Osteoblast (primary cell): ENCODE data around the gene PLCG1. TPM values are rescaled to one million over a fixed set of nuclear protein-coding genes. Genes with fewer than 3 reads are reported as not detected.

Experiments
- DNase-seq: peaks from one replicate; pipeline ENCODE4 v3.0.0; 2011; ENCODE audit warnings: low spot score, mixed read lengths; ENCODE audit not compliant: insufficient read length; ENCODE audit errors: missing footprints
- H2AFZ ChIP-seq: 2 replicates; pipeline ENCODE4 v1.6.0; 2011; ENCODE audit warnings: mild to moderate bottlenecking, low read length
- H3K27ac ChIP-seq: 2 replicates; pipeline ENCODE4 v1.5.1; 2011; ENCODE audit warnings: mild to moderate bottlenecking, low read depth, low read length, moderate library complexity
- H3K27me3 ChIP-seq: 2 replicates; pipeline ENCODE4 v1.6.0; 2012; ENCODE audit warnings: mild to moderate bottlenecking, control low read depth, inconsistent platforms, low read length, moderate library complexity; ENCODE audit not compliant: insufficient read depth
- H3K36me3 ChIP-seq: 2 replicates; pipeline ENCODE4 v1.5.1; 2011; ENCODE audit warnings: mild to moderate bottlenecking, low read length, control low read depth, moderate library complexity; ENCODE audit not compliant: insufficient read depth
- H3K4me1 ChIP-seq: 2 replicates; pipeline ENCODE4 v1.5.1; 2011; ENCODE audit warnings: mild to moderate bottlenecking, low read length, control low read depth, moderate library complexity; ENCODE audit not compliant: insufficient read depth
- H3K4me2 ChIP-seq: 2 replicates; pipeline ENCODE4 v1.6.0; 2011; ENCODE audit warnings: mild to moderate bottlenecking, low read length; ENCODE audit not compliant: insufficient read depth
- H3K4me3 ChIP-seq: fragments of 200-600 bp; sonication (generic); 3 replicates; pipeline ENCODE4 v1.5.1; 2012; ENCODE audit warnings: mild to moderate bottlenecking, low read length, inconsistent platforms; ENCODE audit not compliant: insufficient read depth
- H3K79me2 ChIP-seq: 2 replicates; pipeline ENCODE4 v1.6.0; 2012; ENCODE audit warnings: mild to moderate bottlenecking, low read length, control low read depth, inconsistent platforms; ENCODE audit not compliant: insufficient read depth
- H3K9me3 ChIP-seq: 2 replicates; pipeline ENCODE4 v1.5.1; 2011; ENCODE audit warnings: low read depth, low read length, control low read depth
- H4K20me1 ChIP-seq: 2 replicates; pipeline ENCODE4 v1.6.0; 2012; ENCODE audit warnings: mild to moderate bottlenecking, low read length, control low read depth; ENCODE audit not compliant: insufficient read depth
- CTCF ChIP-seq: IDR thresholded peaks from 2 replicates; pipeline ENCODE4 v1.5.1; 2011; ENCODE audit warnings: mild to moderate bottlenecking, low read depth, low read length, moderate library complexity; ENCODE audit errors: extremely low read depth
- total RNA-seq: library from RNA; depleted of rRNA; stranded (reverse); fragments of >200 nt; gene quantifications from 2 replicates; pipeline ENCODE4 v1.2.3, GENCODE V29; 2012

PLCG1 gene
- total RNA-seq: 72.4 and 73.7 TPM in 2 replicates

GRCh38 chr20:41136680-41137613 lies at the start of gene PLCG1:
Gene PLCG1, plus strand, starts transcription at chr20:41137543. Its CDS starts 99 bp downstream, at chr20:41137642.
- Histone ChIP-seq H3K4me3 (peak within 1 kb of the TSS; percentile 87), H3K36me3 (no peaks in the 10 kb centered on the region), H2AFZ (peak within 1 kb of the TSS; percentile 92), H3K9me3 (no peaks in the 10 kb centered on the region), H3K27me3 (no peaks in the 10 kb centered on the region), H3K4me1 (peaks cover 18% of the 10 kb centered on the region), H3K27ac (peak within 1 kb of the TSS; percentile 81), H3K79me2 (peaks cover 50% of the 10 kb centered on the region), H4K20me1 (peaks cover 36% of the 10 kb centered on the region), H3K4me2 (peak within 1 kb of the TSS; percentile 87)
- TF ChIP-seq CTCF: no peak
- DNase-seq: peak; percentile 100

- TF ChIP-seq CTCF: no peak
- Histone ChIP-seq H3K9me3 (no peaks in the 10 kb centered on the region), H2AFZ (no peak overlapping the region), H3K79me2 (no peaks in the 10 kb centered on the region), H4K20me1 (no peaks in the 10 kb centered on the region), H3K27me3 (no peaks in the 10 kb centered on the region), H3K27ac (no peak overlapping the region), H3K36me3 (peaks cover 37% of the 10 kb centered on the region), H3K4me2 (no peak overlapping the region), H3K4me3 (no peak overlapping the region), H3K4me1 (no peaks in the 10 kb centered on the region)
- no peak for DNase-seq
Measured at GRCh38 chr20:41087777-41088176, 49.6 kb upstream of the PLCG1 start.

- DNase-seq: no peak
- no peaks in the 10 kb centered on the region for H3K79me2 ChIP-seq
- peaks cover 36% of the 10 kb centered on the region for H3K36me3 ChIP-seq
- H3K4me2 ChIP-seq: no peak overlapping the region
- H2AFZ ChIP-seq: no peak overlapping the region
- peaks cover 11% of the 10 kb centered on the region for H4K20me1 ChIP-seq
- no peak overlapping the region for H3K4me3 ChIP-seq
- no peaks in the 10 kb centered on the region for H3K9me3 ChIP-seq
- H3K27me3 ChIP-seq: no peaks in the 10 kb centered on the region
- no peak overlapping the region for H3K27ac ChIP-seq
- no peak for TF ChIP-seq CTCF
- peaks cover 7% of the 10 kb centered on the region for H3K4me1 ChIP-seq
Measured at GRCh38 chr20:41089555-41089954, 47.8 kb upstream of the PLCG1 start.

- Histone ChIP-seq H4K20me1 (peaks cover 12% of the 10 kb centered on the region), H3K27me3 (no peaks in the 10 kb centered on the region), H3K36me3 (peaks cover 35% of the 10 kb centered on the region), H3K4me3 (no peak overlapping the region), H3K4me1 (peaks cover 10% of the 10 kb centered on the region), H2AFZ (no peak overlapping the region), H3K4me2 (no peak overlapping the region), H3K79me2 (no peaks in the 10 kb centered on the region), H3K9me3 (no peaks in the 10 kb centered on the region), H3K27ac (no peak overlapping the region)
- no peak for TF ChIP-seq CTCF
- no peak for DNase-seq
Measured at GRCh38 chr20:41091927-41092326, 45.4 kb upstream of the PLCG1 start.
